Posterior cingulate gyrus (tissue), 11 donors: Measurements from ENCODE around the gene KCNJ1.

Experiments
- DNase-seq, 10 donors: peaks; one replicate each; pipeline versions ENCODE4 v3.0.0 to v3.0.0-alpha.2; 2020 to 2021; ENCODE audit warnings: mixed read lengths in 3 of 10
- intact Hi-C: fragments of 100-400 bp; cut with DNase I; formaldehyde crosslinking; loops from one replicate; pipeline ENCODE4 v1.15.1; 2023

Gene KCNJ1

DNA sequence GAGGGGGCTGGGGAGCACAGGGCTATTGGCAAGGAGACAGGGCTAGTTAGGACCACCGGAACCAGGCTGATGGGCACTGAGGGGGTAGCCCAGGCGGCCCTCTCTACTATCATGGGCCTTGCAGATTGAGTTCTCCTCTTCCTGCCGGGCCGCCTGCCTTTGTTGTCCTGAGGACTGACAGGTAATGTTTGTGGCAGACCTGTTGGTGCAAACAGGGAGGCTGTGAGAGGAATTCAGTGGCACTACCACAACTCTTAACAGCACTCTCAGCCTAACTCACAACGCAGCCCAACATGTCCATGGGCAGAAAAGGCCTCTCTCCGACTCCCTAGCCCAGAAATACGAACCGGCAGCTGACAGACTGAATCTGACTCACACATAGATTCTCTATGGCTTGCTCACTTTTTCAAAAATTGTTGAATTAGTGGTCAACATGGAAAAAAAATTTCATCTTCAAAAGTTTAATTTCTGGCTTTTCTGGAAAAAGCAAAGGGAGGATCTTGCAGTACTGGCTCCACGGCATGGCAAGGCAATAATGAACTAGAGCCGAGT lies 35.5 kb upstream of the KCNJ1 start:
- intact Hi-C loops = loop anchor here (5.0 kb wide), 1 partner anchor 40 kb away; the partner anchor contains the start of gene TP53AIP1
- DNase-seq = peak in 1 of 10 donors; percentile 72

DNA sequence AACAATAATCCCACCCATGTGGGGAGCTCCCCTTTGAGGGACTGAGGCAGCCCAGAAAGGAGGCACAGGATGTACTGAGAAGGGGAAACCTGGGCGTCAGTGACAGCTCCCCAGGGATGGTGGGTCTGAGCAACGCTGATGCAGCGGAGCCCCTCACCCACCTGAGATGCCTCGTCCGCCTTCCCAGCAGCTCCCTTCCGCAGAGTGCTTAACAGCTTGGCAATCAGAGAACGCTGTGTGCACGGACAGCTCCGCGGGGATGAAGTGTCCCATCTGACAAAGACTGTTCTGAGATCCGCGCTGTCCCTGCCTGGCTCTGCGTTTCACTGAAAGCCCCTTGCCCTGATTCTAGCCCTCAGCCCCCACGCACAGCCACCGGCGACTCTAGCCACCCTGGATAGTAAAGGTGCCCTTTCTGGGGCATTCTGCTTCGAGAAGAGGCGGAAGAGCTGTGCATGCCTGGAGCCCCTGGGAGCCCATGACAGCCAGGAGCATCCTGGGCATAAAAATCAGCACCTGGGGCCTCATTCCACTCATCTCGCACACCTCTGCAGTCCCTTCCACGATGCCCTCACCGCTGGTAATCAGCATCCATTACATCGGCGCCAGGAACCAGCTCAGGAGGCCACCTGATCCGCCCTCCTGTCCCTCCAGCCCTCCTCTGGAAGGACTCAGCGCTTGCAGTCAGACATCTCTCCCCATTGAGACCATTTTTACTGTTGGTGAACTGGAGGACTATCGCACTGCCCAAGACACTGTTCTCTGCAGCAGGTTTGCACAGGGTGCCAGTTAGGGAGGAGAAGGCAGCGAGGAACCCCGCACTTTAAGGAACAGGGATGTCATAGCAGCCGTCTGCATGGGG lies 34.8 kb upstream of the KCNJ1 start:
- intact Hi-C loops = loop anchor here (5.0 kb wide), 1 partner anchor 40 kb away; the partner anchor contains the start of gene TP53AIP1
- peak in 1 of 10 donors; percentile 70 for DNase-seq

DNA sequence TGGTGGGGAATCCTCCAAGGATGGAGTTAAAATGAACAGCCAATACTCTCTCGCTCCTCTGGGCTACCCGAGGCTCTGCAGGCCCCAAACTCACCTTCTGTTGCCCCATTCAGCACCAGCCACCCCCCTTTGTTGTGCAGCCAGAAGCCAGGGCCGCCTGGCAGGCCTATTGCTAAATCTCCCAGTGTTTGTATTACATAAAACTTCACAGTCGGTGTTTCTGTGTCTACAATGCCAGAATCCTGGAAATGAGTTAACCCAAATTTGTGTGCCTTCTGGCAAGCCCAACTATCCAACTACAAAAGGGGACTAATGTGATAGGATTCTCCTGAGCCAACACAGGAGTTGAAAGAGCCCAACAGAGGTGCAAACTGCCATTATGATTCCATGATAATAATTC lies 33.4 kb upstream of the KCNJ1 start:
- intact Hi-C loops = loop anchor here (5.0 kb wide), 1 partner anchor 42 kb away; the partner anchor contains the start of gene TP53AIP1
- peak in 1 of 10 donors; percentile 67 for DNase-seq

DNA sequence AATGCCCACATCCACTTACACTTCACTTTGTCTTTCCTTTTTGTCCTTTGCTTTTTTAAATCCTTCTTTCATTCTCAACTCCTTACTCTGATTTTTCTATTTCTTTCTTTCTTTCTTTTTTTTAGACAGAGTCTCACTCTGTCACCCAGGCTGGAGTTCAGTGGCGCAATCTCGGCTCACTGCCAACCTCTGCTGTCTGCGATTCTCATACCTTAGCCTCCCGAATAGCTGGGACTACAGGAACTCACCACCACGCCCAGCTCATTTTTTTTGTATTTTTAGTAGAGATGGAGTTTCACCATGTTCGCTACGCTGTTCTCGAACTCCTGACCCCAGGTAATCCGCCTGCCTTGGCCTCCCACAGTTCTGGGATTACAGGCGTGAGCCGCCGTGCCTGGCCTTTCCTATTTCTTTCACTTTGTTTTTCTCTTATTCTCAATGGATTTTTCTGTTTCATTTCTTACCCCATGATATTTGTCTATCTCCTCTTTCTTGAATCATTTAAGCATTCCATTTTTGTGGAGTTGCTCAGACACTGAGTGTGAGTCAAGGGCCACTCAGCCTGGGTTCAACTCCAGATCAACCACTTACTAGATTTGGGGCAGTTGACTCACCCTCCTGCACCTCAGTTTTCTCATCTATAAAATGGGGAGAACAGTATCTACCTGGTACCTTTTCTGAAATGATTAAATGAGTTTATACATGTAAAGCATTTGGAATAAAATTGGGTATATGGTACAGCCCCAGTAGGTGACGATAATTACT lies 31.7 kb upstream of the KCNJ1 start:
- intact Hi-C loops = no loop called here
- peak in 1 of 10 donors; percentile 46 for DNase-seq

DNA sequence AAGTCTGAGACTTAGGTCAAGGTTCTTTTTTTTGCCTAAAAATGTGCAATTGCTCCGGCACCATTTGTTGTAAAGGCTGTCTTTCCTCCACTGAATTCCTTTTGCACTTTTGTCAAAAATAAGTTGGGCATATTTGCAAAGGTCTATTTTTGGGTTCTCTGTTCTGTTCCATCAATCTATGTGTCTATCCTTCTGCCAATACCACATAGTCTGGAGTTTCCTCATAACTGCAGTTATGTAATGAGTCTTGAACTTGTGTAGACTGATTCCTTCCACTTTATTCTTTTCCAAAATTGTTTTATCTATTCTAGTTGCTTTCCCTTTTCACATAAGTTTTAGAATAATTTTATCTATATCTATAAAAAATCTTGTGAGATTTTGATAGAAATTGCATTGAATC lies 30.7 kb upstream of the KCNJ1 start:
- intact Hi-C loops = no loop called here
- DNase-seq = no peak

DNA sequence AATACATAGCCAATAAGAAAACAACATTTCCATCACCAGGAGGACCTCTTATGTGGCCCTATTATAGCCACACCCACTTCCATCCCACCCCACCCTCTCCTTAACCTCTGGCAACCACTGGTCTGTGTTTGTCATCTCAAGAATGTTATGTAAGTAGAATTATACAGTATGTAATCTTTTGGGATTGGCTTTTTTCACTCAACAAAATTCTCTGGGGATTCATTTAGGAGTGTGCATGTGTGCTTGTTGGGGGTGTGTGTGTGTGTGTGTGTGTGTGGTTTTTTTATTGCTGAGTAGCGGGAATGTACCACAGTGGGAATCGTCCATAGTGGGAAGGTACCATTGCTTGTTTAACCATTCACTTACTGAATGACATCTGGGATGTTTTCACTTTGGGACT lies 29.3 kb upstream of the KCNJ1 start:
- intact Hi-C loops = no loop called here
- no peak for DNase-seq

DNA sequence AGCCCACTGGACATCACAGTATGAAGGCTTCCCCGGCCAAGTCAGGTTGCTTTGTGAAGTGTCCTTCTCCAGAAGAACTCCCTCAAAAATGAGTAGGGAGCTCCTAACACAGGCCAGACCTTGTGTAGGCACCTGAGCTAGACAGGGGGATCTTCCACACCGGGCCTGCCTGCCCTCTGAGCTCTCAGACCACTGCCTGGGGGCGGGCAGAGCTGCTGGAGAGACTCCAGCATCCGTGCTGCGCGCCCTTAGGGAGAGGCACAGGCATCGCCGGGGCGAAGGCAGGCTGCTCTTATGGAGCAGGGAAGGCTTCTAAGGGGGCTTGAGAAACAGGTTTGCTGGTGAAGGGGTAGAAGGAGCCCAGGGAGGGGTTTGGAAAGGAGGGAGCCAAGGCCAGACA lies 28.4 kb upstream of the KCNJ1 start:
- intact Hi-C loops = no loop called here
- no peak for DNase-seq

DNA sequence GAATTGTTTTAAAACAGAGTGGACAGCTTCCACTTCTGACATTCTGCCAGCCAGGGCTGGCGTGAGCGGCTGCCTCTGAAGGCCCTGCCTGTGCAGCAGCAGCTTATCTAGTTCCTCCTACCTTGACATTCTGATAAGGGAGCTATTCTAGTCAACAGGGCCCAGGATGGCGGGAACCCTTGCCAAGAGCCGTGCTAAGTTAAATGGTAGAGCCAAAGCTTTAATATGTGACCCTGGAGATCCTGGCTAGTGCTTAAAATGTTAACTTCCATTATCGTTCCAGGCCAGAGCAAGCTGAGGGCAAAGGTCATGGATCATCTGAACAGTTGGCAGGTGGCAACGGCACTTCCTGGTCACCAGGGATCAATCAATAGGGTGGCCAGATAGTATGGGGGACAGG lies 27.6 kb upstream of the KCNJ1 start:
- DNase-seq = peak in 1 of 10 donors; percentile 75
- intact Hi-C loops = no loop called here

DNA sequence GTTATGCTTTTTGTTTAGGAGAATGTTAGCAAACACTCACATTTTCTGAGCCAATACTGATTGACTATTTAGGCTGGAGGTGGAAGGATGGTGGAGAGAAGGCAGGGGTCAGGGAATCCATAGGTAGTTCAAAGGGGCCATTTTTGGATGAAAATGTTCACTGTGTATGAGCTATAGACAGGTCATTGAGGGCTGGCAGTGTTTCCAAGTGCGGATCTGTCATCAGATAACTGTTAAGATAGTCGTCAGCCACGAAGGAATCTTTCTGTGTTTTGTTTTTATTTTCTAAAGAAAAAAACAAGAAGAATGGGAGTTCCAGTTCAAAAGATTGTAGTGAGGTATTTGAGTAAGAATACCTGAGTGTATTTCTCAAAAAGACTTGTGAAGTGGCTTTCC lies 27.2 kb upstream of the KCNJ1 start:
- DNase-seq = no peak
- intact Hi-C loops = no loop called here

DNA sequence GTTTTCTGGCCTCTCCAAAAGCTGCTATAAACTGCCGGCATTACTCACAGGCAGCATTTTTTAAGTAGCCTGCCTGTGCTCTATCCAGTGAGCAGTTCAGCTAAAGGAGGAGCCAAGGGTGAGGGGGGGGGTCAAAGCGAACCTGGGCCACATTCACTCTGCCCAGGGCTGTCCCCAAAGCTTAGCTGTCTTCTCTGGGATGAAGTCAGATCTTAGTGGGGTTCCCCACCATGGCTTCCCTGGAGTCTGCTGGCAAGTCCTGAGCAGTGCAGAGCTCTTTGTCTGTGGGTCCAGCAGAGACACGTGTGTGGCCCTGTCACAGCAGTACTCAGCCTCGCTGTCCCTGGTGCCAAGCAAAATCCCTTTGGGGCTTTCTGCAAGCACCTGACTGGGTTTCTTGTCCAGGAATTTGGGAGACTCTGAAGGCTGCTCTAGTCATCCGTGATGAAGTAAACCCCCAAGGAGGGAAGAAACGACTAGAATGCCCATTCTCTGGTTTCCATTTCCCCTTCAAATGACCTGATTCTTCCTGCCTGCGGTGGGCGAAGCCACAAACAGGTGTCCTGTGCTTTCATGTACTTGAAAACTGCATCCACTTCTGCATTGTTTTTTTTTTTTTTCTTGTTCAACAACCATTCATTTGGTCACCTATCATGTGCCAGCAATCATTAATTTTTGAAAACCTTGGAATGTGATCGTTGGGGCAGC lies 26.6 kb upstream of the KCNJ1 start:
- intact Hi-C loops = no loop called here
- peak in 1 of 10 donors; percentile 73 for DNase-seq

DNA sequence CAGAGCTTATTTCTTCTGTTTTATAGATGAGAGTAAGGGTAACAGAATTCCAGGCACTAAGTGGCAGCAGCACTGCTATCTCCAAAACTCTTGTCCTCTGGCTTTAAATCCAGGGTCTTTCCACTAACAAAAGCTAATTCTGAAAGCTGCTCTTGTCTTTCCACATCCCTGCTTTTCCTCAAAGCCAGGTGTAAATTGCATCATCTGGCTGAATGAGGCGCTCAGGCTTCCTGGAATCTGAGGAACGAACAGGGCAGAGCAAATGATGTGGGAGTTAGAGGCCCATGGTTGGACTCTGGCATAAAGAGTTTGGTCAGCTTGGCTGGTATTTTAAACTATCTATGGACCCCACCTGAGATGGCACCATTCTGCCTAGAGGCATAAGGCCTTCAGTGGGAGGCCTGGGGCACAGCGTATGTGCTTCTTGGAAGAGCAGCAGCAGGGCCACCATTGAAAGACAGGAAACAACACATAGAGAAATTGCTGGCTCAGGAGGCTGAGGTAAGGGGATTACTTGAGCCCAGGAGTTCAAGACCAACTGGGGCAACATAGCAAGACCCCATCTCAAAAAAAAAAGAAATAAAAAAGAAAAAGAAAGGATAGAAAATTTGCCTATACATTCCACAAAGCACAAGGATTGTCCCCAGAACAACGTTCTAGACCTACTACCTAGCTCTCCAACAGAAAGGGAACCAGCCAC lies 25.9 kb upstream of the KCNJ1 start:
- DNase-seq = no peak
- intact Hi-C loops = no loop called here

DNA sequence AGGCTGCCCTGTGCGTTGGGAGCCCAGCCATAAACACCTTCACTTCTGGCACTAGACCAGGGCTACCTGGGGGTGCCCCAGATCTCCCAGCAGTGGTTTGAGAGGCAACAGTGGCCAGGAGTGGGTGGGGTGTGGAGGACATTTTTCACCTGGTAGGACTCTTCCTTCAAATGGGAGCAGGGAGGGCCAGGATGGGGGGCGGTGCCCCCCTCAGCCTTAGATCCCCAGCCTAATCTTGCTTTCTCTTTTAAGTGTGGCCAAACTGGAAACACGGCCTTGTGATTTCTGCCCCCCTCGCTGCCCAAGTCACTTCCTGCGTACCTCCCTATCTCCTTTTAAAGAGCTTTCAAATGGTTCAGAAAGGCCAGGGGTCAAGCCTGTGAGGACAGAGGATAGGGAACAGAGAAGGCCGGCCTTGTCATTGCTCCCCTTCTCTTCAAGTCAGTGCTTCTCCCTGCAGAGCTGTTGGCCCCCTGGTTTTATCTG lies 24.9 kb upstream of the KCNJ1 start:
- no peak for DNase-seq
- intact Hi-C loops = no loop called here

DNA sequence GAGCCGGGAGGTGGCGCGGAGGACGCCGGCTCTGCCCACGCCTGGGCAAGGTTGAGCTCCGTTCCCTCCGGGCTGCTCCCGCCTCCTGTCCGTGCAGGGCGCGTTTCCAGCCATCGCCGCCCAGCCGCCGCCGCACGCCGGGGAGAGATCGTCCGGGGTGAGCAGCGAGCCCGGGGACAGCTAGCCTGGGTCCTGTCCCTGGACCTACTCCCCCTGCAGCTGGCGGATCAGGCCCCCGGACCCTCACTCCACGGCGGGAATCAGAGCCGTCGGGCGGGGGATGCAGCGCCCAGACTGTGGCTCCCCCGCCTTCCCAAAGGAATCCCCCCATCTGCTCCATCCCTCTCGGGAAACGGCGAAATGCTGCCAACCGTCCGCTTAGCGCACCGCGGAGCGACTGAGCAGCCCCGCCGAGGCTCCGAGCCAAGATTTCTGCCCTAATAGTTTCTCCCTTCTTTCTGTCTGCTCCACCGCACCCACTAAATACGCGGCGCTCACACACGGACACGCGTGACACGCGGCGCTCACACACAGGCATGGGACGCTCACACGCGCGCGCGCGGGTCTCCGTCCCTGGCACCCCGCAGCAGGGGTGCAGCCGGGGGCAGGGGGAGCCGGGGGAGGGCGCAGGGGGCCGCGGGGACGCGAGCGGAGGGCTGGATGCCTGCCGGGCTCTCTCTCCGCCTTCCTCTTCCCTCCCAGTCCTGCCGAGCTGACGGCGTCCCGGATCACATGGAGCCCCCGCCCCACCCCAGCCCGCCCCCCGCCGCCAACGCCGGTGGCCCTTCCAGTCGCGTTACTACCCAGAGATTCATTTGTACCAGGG lies 23.7 kb upstream of the KCNJ1 start, which contains the start of gene KCNJ5:
Gene KCNJ5, plus strand, starts transcription at position 814 of the 826 bp plus-strand sequence. CDS start 19,918 bp downstream, outside the sequence.
- peak in 2 of 10 donors; percentile 37 to 39 for DNase-seq
- intact Hi-C loops = no loop called here

DNA sequence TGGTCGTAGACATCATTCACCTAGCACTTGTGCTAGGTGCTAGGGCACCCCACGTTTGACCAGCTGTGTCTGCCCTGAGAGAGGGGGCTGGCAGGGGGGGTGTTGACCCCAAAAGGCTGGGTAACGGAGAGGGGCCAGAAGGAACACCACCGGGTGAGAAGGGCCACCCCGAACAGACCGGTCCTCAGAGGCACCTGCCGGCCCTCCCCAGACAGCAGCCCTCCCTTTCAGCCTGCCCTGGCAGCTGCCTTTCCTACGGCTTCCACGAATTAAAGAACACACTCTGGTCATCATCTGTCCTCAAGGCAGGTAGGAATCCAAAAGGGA lies 23.1 kb upstream of the KCNJ1 start:
- no peak for DNase-seq
- intact Hi-C loops = no loop called here

DNA sequence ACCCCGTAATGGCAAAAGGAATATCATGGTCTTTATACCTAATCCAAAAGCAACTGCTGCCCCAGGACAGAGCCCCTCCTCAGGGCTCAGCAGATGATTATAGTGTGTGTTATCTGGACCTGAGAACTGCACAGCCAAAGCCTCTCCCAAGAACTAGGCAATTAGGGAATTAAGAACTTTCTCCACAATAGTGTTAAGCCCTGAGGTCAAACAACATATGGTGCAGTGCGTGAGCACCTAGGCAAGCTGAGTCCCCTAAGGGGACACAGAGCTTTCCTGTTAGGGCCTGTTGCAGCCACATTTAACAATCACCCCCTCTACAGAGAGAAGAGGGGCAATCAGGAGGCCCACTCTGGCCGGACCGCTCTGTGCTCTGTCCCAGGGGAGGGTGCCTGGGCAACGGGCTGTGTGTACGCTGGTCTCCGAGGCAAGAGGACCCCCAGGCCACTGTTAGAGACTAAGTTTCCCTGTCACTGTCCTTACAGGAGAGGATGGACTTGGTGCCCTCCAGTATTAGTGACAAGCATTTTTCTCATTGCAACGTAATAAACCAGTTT lies 22.6 kb upstream of the KCNJ1 start:
- DNase-seq = no peak
- intact Hi-C loops = loop anchor here (10.0 kb wide), 1 partner anchor 865 kb away; no protein-coding TSS in a partner anchor

DNA sequence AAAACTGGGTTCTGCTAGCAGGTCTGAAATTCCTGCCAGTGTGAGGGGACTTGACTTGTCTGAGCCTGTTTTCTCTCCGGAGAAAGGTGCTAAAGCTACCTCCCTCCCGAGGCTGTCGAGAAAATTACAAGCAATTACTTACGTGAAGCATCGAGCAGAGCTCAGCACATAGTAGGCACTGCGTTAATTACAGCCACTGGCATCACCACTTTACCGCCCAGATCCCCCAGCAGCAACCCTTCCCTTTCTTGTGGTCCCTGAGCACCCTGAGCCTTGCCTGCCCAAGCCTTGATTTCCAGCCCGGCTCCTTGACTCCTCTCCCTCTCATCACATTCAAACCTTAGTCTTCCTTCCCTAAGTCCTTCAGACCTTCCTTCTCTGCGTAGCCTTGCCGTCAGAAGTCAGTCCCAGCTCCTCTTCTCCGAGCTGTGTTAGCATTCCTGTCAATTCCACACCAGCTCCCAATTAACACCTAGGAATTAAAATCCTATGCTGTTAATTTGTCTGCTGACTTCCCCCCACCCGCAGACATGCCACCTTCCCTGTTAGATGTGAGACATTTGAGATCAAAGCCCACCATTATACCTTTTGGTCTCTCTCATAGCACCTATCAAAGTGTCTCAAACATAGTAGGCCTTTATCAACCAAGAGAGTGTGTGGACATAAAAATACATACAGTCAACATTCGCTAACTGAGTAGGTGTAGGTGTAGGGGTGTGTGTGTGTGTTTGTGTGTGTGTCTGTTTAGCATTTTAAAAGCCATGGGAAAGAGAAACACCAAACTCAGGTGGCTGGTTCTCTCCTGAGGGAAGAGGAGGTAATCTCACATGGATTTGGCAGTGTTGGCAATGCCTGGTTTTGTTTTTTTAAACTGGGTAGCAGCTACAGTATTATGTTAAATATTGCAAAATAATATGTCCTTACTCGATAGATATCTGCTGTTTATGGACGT lies 21.2 kb upstream of the KCNJ1 start:
- intact Hi-C loops = loop anchor here (10.0 kb wide), 1 partner anchor 866 kb away; no protein-coding TSS in a partner anchor
- DNase-seq = no peak

DNA sequence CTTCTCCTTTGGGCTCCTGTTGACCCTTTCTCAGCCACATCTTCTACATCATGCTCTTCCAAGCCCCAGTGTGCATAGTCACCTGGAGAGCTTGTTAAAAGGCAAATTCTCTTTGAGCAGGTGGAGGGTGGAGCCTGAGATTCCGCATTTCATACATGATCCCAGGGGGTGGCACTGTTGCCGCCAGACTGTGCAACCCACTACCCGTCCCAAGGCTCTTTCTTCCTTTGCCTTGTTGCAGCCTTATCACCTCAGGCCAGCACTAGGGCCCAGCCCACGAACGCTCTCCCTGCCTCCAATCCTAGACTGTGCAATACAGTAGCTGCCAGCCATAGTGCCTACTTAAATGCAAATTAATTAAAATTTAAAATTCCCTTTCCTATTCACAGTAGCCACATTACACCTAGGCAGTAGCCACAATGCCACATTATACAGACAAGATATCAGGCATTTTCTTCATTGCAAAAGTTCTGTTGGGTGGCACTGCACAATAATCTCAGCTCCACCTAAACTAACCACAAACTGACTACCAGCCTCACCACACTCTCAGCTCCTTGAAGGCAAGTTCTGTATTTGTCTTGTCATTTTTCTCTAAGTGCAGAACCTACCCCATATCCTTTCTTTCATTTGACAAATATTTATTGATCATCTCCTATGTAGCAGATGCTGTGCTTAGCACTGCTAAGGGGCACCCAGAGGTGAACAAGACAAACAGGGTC lies 19.5 kb upstream of the KCNJ1 start:
- DNase-seq = no peak
- intact Hi-C loops = loop anchor here (10.0 kb wide), 1 partner anchor 868 kb away; no protein-coding TSS in a partner anchor
